T-cell (primary cell): ENCODE results near the gene NPAS3. TPM values are rescaled to one million over a fixed set of nuclear protein-coding genes. Genes with fewer than 3 reads are reported as not detected.

Experiments used
- ATAC-seq, 4 experiments: fragments of 200-7000 bp in 3 of 4; fragments of 150-1000 bp in 1 of 4; cut with Tn5 transposase; replicated peaks in 1 of 4; 1 replicate in 3 of 4; 2 replicates in 1 of 4; pipeline ENCODE4 v1.10.0; 2021; ENCODE audit warnings: moderate library complexity in 3 of 4, mild to moderate bottlenecking in 2 of 4, moderate number of reproducible peaks in 1 of 4
- CTCF ChIA-PET, 2 donors: fragments of 300-600 bp; sonication (Branson Sonifier 250); formaldehyde crosslinking; loops; one replicate each; lab custom pipeline; 2022; ENCODE audit warnings: antibody characterized with exemption in 2 of 2; lab: Charles Lee
- POLR2A ChIA-PET, 2 donors: fragments of 300-600 bp; sonication (Branson Sonifier 250); formaldehyde crosslinking; loops; one replicate each; lab custom pipeline; 2022; ENCODE audit warnings: antibody characterized with exemption in 2 of 2; lab: Charles Lee
- DNase-seq, 35 experiments: peaks; one replicate each; pipeline versions ENCODE4 v3.0.0 to v3.0.0-alpha.2; 2013 to 2023
- H3K27ac ChIP-seq: one replicate; pipeline ENCODE4 v1.5.1; 2013; ENCODE audit warnings: low read length
- H3K27me3 ChIP-seq, 2 experiments: replicated peaks in 1 of 2; 1 replicate in 1 of 2; 2 replicates in 1 of 2; pipeline versions ENCODE4 v1.6.1 to v1.7.0; 2013; ENCODE audit warnings: low read length in 1 of 2, mixed read lengths in 1 of 2; ENCODE audit not compliant: control insufficient read depth in 2 of 2, insufficient read depth in 2 of 2; ENCODE audit errors: extremely low read depth in 1 of 2
- H3K36me3 ChIP-seq, 2 donors: 1 replicate in 1 of 2; 2 replicates in 1 of 2; pipeline versions ENCODE4 v1.6.1 to v1.7.0; 2013; ENCODE audit warnings: low read length in 1 of 2; ENCODE audit not compliant: control insufficient read depth in 2 of 2, insufficient read depth in 1 of 2; ENCODE audit errors: extremely low read depth in 1 of 2
- H3K4me1 ChIP-seq, 2 experiments: 1 replicate in 1 of 2; 2 replicates in 1 of 2; pipeline versions ENCODE4 v1.6.1 to v1.7.0; 2013; ENCODE audit warnings: low read length in 2 of 2, mixed read lengths in 1 of 2; ENCODE audit not compliant: insufficient read depth in 2 of 2, control insufficient read depth in 1 of 2; ENCODE audit errors: extremely low read depth in 1 of 2
- H3K4me3 ChIP-seq, 2 donors: 1 replicate in 1 of 2; 2 replicates in 1 of 2; pipeline versions ENCODE4 v1.5.1 to v1.7.0; 2013; ENCODE audit warnings: mild to moderate bottlenecking in 2 of 2, low read length in 1 of 2, moderate library complexity in 1 of 2; ENCODE audit not compliant: control insufficient read depth in 1 of 2; ENCODE audit errors: extremely low read depth in 1 of 2
- H3K9me3 ChIP-seq: 2 replicates; pipeline ENCODE4 v1.7.0; 2013
- H3K27ac Mint-ChIP-seq, 2 donors: one replicate each; pipeline ENCODE4 v1.8.0; 2020 to 2021; ENCODE audit warnings: mild to moderate bottlenecking in 2 of 2, mixed read lengths in 2 of 2
- H3K27me3 Mint-ChIP-seq, 2 donors: one replicate each; pipeline ENCODE4 v1.8.0; 2021 to 2022; ENCODE audit warnings: mixed read lengths in 2 of 2
- H3K36me3 Mint-ChIP-seq: one replicate; pipeline ENCODE4 v1.8.0; 2021; ENCODE audit warnings: mixed read lengths
- H3K4me1 Mint-ChIP-seq, 3 donors: one replicate each; pipeline ENCODE4 v1.8.0; 2020 to 2022; ENCODE audit warnings: mixed read lengths in 3 of 3, mild to moderate bottlenecking in 1 of 3
- H3K4me3 Mint-ChIP-seq, 3 donors: one replicate each; pipeline ENCODE4 v1.8.0; 2020 to 2022; ENCODE audit warnings: mild to moderate bottlenecking in 3 of 3, mixed read lengths in 3 of 3, moderate library complexity in 3 of 3
- H3K9me3 Mint-ChIP-seq, 3 donors: one replicate each; pipeline ENCODE4 v1.8.0; 2020 to 2022; ENCODE audit warnings: mixed read lengths in 3 of 3
- WGBS: methylation state at CpG from one replicate; pipeline ENCODE4 v1.1.5; 2013; ENCODE audit warnings: missing lambda C conversion rate; ENCODE audit not compliant: insufficient coverage; 5-methylcytosine and 5-hydroxymethylcytosine counted together
- total RNA-seq, 35 experiments: library from RNA in 6 of 35; stranded (reverse) in 6 of 35; fragments of 120-200 nt in 1 of 35; gene quantifications; one replicate each; pipeline versions ENCODE4 v1.2.1 to v1.2.4 and lab custom pipeline; 2013 to 2026

NPAS3 gene
- total RNA-seq, 5 donors from 2014 or later (not counting 1 experiment from before 2014, with no cell fraction given) = 0.10 TPM; not detected in 4

GRCh38 chr14:33774161-33774560, 835.5 kb downstream of the NPAS3 start:
- no peaks in the 10 kb centered on the region for H3K36me3 ChIP-seq
- no peak overlapping the region for H3K27ac ChIP-seq
- ChIA-PET POLR2A (no interaction called here), CTCF (no interaction called here)
- no peaks in the 10 kb centered on the region for H3K9me3 ChIP-seq
- H3K27me3 Mint-ChIP-seq = peaks cover 0 to 9% of the 10 kb centered on the region in 2 donors
- H3K4me1 Mint-ChIP-seq = no peaks in the 10 kb centered on the region
- H3K4me1 ChIP-seq = no peaks in the 10 kb centered on the region
- H3K27ac Mint-ChIP-seq = no peak overlapping the region
- H3K9me3 Mint-ChIP-seq = no peaks in the 10 kb centered on the region
- 95% methylated on average over 7 of the region's 11 CpGs for WGBS
- DNase-seq (no peak), ATAC-seq (no peak)
- no peaks in the 10 kb centered on the region for H3K36me3 Mint-ChIP-seq
- no peak overlapping the region for H3K4me3 Mint-ChIP-seq
- H3K4me3 ChIP-seq = no peak overlapping the region
- no peaks in the 10 kb centered on the region for H3K27me3 ChIP-seq

- H3K36me3 Mint-ChIP-seq = no peaks in the 10 kb centered on the region
- H3K4me3 ChIP-seq = no peak overlapping the region
- no peak overlapping the region for H3K27ac Mint-ChIP-seq
- no peaks in the 10 kb centered on the region for H3K9me3 ChIP-seq
- H3K27me3 ChIP-seq = no peaks in the 10 kb centered on the region
- ATAC-seq = no peak
- H3K9me3 Mint-ChIP-seq = no peaks in the 10 kb centered on the region
- H3K27ac ChIP-seq = no peak overlapping the region
- CTCF ChIA-PET = no interaction called here
- POLR2A ChIA-PET = no interaction called here
- H3K4me1 Mint-ChIP-seq = no peaks in the 10 kb centered on the region
- no peaks in the 10 kb centered on the region for H3K4me1 ChIP-seq
- WGBS = 48% methylated on average over 5 of the region's 11 CpGs
- peaks cover 1 to 11% of the 10 kb centered on the region in 2 donors for H3K27me3 Mint-ChIP-seq
- H3K4me3 Mint-ChIP-seq = no peak overlapping the region
- H3K36me3 ChIP-seq = no peaks in the 10 kb centered on the region
- DNase-seq = no peak
These were observed 836.2 kb downstream of the NPAS3 start for GRCh38 chr14:33774723-33775470.

GRCh38 chr14:33776871-33777270, 838.2 kb downstream of the NPAS3 start:
- Mint-ChIP-seq H3K27me3 (peaks cover 9 to 14% of the 10 kb centered on the region in 2 donors), H3K27ac (no peak overlapping the region), H3K9me3 (no peaks in the 10 kb centered on the region), H3K4me1 (no peaks in the 10 kb centered on the region), H3K4me3 (no peak overlapping the region), H3K36me3 (no peaks in the 10 kb centered on the region)
- Histone ChIP-seq H3K27ac (no peak overlapping the region), H3K9me3 (no peaks in the 10 kb centered on the region), H3K27me3 (no peaks in the 10 kb centered on the region), H3K4me1 (no peaks in the 10 kb centered on the region), H3K36me3 (no peaks in the 10 kb centered on the region), H3K4me3 (no peak overlapping the region)
- CTCF ChIA-PET = interaction anchor here in 1 of 2 donors (0.6 kb wide), 1 partner anchor 28 kb away, joined by 5 read pairs; no protein-coding TSS in a partner anchor
- ATAC-seq = no peak
- POLR2A ChIA-PET = no interaction called here
- no CpG with 5 or more reads among the region's 6 CpGs for WGBS
- DNase-seq = no peak

GRCh38 chr14:33777681-33778080, 839.0 kb downstream of the NPAS3 start:
- no peaks in the 10 kb centered on the region for H3K4me1 Mint-ChIP-seq
- no peak overlapping the region for H3K27ac Mint-ChIP-seq
- no peaks in the 10 kb centered on the region for H3K9me3 ChIP-seq
- no peaks in the 10 kb centered on the region for H3K36me3 ChIP-seq
- H3K27me3 Mint-ChIP-seq = peaks cover 9 to 14% of the 10 kb centered on the region in 2 donors
- 89% methylated on average over 6 of the region's 7 CpGs for WGBS
- H3K27me3 ChIP-seq = no peaks in the 10 kb centered on the region
- no peak for ATAC-seq
- H3K4me1 ChIP-seq = no peaks in the 10 kb centered on the region
- no peaks in the 10 kb centered on the region for H3K9me3 Mint-ChIP-seq
- no peaks in the 10 kb centered on the region for H3K36me3 Mint-ChIP-seq
- H3K4me3 ChIP-seq = no peak overlapping the region
- no peak overlapping the region for H3K27ac ChIP-seq
- POLR2A ChIA-PET = no interaction called here
- CTCF ChIA-PET = no interaction called here
- H3K4me3 Mint-ChIP-seq = no peak overlapping the region
- DNase-seq = no peak

GRCh38 chr14:33780035-33780434, 841.4 kb downstream of the NPAS3 start:
- no peak overlapping the region for H3K4me3 ChIP-seq
- peaks cover 0 to 3% of the 10 kb centered on the region in 2 experiments for H3K27me3 ChIP-seq
- ChIA-PET POLR2A (no interaction called here), CTCF (no interaction called here)
- no peaks in the 10 kb centered on the region for H3K9me3 ChIP-seq
- DNase-seq (no peak), ATAC-seq (no peak)
- 67% methylated on average over 3 of the region's 4 CpGs for WGBS
- H3K36me3 ChIP-seq = no peaks in the 10 kb centered on the region
- H3K4me3 Mint-ChIP-seq = no peak overlapping the region
- no peaks in the 10 kb centered on the region for H3K4me1 Mint-ChIP-seq
- no peak overlapping the region for H3K27ac Mint-ChIP-seq
- no peaks in the 10 kb centered on the region for H3K9me3 Mint-ChIP-seq
- no peaks in the 10 kb centered on the region for H3K36me3 Mint-ChIP-seq
- H3K27ac ChIP-seq = no peak overlapping the region
- no peaks in the 10 kb centered on the region for H3K4me1 ChIP-seq
- peaks cover 12 to 13% of the 10 kb centered on the region in 2 donors for H3K27me3 Mint-ChIP-seq

GRCh38 chr14:33781236-33781635, 842.6 kb downstream of the NPAS3 start:
- WGBS = no CpG with 5 or more reads among the region's 2 CpGs
- DNase-seq (no peak), ATAC-seq (no peak)
- Mint-ChIP-seq H3K27ac (no peak overlapping the region), H3K4me3 (no peak overlapping the region), H3K9me3 (no peaks in the 10 kb centered on the region), H3K27me3 (peaks cover 12 to 13% of the 10 kb centered on the region in 2 donors), H3K36me3 (no peaks in the 10 kb centered on the region), H3K4me1 (no peaks in the 10 kb centered on the region)
- Histone ChIP-seq H3K4me3 (no peak overlapping the region), H3K9me3 (no peaks in the 10 kb centered on the region), H3K27ac (no peak overlapping the region), H3K4me1 (no peaks in the 10 kb centered on the region), H3K36me3 (no peaks in the 10 kb centered on the region), H3K27me3 (peaks cover 0 to 3% of the 10 kb centered on the region in 2 experiments)
- ChIA-PET POLR2A (no interaction called here), CTCF (no interaction called here)
